HG02840 (cell line): Measurements from ENCODE around the gene KRTAP10-8.
"Not testable (repeated sequence)": the region's sequence is repeated elsewhere in the genome, so short reads cannot be mapped to it uniquely, and the experiment has no call there.

Experiments
- ATAC-seq: cut with Tn5 transposase; IDR thresholded peaks from one replicate; pipeline ENCODE4 v1.9.1; 2021; ENCODE audit warnings: mild to moderate bottlenecking, moderate library complexity, moderate number of reproducible peaks; ENCODE audit not compliant: unreplicated experiment, low FRiP score

The KRTAP10-8 gene, protein sequence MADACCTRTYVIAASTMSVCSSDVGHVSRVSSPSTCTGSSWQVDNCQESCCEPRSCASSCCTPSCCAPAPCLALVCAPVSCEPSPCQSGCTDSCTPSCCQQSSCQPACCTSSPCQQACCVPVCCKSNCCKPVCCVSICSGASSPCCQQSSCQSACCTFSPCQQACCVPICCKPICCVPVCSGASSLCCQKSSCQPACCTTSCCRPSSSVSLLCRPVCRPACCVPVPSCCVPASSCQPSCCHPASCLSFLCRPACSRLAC

DNA sequence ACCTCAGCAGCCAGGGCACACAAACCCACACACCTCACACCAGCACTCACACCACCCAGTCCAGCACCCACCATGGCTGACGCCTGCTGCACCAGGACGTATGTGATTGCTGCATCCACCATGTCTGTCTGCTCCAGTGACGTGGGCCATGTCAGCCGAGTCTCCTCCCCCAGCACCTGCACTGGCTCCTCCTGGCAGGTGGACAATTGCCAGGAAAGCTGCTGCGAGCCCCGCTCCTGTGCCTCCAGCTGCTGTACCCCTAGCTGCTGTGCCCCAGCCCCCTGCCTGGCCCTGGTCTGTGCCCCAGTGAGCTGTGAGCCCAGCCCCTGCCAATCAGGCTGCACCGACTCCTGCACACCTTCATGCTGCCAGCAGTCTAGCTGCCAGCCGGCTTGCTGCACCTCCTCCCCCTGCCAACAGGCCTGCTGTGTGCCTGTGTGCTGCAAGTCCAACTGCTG is at the start of gene KRTAP10-8:
Gene KRTAP10-8, plus strand, starts transcription at position 51 of the 458 bp plus-strand sequence. Its CDS starts 22 bp downstream, at position 73.
- no peak for ATAC-seq

DNA sequence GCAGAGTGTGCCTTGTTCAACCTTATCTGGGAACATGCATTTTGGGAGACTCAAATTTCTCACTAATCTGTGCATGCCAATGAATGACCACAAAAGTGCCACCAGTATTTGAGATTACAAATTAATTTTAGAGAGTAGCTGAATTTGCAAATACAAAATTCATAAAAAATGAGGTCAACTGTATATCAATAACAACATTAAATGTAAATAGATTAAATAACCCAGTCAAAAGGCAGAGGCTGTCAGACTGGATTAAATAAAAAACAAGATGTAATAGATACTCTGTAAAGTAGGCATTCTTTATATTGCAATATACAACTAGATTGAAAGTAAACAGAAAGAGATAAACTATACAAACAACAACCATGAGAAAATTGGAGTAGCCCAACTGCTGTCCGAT is 47.8 kb upstream of the KRTAP10-8 start:
- ATAC-seq: no peak

DNA sequence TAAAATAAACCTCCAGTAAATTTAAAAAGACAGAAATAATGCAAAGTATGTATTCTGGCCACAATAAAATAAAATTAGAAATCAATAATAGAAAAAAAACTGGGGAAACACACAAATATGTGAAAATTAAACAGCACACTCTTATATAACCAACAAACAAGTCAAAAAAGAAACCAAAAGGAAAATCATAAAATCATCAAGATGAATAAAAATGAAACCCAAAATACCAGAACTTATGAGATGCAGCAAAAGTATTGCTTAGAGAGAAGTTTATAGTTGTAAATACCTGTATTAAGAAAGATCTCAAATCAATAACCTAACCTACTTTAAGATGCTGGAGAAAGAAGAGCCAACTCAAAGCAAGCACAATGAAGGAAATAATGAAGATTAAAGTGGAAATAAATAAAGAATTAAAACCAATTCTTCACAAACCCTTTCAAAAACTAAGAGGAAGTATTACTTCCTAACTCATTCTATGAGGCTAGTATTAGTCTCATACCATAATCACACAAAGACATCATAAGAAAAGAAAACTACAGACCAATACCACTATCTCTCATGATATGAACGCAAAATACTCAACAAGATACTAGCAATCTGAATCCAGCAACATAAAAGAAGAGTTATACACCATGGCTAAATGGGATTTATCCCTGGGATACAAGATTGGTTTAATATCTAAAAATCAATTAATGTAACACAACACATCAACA is 46.8 kb upstream of the KRTAP10-8 start:
- no peak for ATAC-seq

DNA sequence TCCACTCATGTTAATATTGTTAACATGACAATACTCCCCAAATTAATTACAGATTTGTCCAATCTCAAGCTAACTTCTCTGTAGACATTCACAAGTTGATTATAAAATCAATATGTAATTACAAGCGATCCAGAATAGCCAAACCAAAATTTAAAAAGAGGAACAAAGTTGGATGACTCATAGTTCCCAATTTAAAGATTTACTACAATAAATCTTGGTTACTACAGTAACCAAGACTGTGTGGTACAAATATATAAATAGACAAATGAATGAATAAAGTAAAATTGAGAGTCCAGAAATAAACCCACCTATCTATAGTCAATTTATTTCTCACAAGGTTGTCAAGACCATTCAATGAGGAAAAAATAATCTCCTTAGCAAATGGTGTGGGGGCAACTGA is 45.5 kb upstream of the KRTAP10-8 start:
- no peak for ATAC-seq

DNA sequence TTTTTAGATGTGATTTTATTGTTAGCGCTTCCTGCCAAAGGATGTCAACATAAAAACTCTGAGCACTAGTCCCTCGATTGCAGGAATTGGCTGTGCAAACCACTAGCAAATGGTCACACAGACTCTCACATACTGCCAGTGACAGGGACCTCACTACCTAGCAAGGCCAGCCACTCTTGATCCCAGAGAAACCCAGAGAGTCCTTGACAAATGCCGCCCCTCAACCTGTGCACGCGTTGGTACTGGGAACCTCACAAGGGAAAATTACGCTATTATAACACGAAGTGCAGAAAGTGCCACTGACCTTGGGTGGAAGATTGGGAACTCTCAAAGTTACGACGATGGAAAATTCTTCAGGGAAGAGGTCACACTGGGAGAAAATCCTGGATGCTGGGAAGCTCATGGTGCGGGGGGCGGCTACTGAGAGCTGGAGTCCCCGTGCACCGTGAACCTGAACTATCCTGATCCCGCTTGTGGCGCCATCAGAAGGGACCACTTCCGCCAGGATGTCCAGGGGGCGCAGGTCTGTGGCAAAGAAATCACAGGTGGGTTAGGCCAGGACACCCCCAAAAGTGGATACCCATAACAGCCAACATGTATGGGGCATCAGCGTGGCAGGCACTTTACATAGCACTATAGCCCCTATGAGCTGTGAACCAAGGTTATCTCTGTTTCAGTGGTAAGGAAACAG is 44.3 kb upstream of the KRTAP10-8 start:
- ATAC-seq: no peak

DNA sequence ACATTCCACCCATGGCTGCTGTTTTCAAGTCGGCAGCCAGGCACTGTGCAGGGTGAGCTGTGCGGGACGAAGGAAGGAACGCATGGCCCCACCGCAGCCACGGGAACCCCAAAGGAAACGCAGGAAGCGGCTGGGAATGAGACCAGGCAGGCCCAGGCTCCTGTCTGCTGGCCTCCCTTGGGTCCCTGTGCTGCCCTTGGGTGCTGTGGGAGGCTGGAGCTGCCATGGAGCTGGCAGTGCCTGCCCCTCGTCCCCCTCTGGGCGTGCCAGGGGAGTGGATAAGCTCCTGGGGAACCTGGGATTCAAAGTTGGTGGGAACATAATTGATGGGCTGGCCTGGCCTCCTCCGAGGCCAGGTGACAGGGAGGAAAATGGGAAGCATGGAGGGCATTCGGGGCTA is 43.6 kb upstream of the KRTAP10-8 start:
- ATAC-seq: no peak

DNA sequence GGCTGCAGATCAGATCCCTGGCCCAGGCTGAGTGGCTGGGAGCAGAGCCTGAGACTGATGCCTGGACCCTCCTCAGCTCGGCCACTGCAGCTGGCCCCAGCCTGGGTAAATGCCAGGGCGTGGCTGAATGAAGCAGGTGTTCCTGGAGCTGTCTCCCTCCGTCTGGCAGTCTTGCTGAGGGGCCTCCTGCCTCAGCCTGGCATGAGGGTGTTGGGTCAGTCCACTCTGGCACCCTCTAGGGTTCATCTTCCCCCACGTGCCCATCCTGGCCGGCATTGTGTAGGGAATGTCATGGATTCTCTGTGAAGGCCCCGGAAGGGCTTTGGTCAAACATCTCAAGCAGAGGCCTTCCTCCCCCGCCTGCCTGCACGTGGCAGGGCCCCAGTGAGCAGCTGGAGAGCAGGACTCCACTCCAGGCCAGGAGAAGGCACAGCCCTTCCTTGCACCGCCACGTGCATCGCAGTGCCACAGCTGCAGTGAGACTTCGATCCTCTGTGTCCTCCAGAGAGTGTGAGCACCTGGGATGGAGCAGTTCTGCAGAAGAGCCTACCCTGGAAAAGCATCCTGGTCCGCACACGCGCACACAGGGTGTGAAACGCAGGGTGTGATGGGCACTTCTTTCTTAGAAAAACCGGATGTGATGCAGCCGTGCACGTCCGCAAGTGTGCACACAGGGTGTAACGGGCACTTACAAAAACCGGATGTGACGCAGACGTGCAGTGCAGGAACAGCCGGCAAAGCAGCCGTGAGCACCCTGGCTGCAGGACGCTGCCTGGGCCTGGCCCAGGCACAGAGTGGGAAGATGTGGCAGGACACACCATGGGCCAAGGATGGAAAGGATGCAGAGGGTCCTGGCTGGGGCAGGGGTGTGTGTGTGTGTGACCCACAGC is 43.0 kb upstream of the KRTAP10-8 start:
- no peak for ATAC-seq

DNA sequence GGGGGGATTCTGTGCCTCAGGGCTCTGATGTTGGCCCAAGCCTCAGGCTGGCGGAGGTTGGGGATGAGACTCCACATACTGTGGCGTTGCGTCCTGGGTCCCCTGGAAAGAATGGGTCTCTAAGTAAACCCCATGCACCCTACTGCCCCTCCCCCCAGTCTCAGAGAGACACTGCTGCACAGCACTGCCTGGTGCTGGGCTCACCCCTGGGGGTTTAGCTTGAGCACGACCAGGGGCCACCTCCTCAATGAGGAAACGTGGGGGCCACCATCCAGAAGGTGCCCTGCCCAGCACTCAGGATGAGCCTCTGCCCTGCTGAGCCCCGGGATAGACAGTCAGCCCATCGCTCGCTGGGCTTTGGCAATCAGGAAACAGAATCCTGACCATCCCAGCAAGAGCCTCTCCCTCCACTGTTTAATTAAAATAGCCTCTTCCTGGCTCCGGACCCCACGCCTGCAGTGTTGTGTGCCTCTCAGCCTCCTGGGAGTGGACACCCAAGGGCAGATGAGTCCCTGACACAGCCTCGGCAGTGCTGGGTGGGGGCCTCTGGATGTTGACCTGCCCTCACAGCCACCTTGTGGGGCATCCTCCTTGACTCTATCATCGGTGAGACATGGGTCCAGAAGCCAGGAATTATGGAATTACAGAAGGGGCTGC is 41.9 kb upstream of the KRTAP10-8 start:
- no peak for ATAC-seq

DNA sequence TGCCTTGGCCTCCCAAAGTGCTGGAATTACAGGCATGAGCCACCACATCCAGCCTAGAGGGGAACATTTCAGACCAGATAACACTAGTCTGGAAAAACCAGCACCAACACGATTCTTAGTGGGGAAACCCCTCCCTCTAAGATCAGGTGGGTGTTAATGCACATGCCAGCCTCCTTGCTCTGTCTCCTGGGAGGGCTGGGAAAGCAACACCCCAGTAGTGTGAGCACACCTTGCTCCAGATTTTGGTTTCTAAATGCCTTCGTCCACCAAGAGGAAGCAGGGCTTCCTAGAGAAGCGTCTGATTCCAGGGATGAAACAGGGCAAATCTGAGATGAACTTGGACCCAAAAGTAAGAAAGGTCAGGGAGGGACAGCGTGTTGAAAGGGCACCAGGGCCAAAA is 40.6 kb upstream of the KRTAP10-8 start:
- ATAC-seq: no peak

DNA sequence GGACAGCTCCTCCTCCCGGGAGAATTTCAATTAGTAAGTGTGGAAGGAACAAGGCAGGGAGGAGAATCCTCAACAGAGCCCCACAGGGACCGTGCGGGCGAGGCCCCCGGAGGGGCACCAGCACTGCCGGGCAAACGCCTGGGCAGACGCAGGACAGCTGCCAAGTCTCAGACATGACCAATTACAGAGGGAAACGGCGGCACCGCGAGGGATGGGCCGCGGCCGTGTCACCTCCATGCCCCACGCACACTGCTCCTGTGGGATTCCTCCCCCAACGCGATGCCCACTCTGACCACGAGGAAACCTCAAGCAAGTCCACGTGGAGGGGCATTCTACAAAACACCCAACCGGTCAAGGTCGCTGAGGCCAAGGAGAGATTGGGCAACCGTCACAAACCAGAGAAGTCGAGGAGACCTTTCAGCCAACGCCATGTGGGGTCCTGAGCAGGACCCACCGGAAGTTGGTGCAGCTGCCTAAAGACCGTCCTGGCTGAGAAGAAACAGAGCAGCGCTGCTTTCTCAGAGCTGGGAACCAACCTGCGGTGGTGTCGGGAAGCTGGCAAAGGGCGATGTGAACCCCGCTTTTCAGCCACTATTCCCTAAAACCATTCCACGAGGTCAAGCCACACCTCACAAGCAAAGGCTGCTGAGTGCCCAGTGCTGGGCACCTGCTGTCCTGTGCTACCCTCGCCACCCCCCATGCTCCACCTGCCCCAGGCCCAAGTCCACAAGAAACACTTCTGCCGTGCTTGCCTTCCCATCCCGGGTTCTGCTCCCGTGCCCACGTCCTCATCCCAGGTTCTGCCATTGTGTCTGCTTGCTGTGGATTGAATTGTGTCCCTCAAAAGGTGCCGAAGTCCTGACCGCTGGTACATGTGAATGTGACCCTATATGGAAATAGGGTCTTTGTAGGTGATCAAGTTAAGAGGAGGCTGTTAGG is 39.8 kb upstream of the KRTAP10-8 start:
- no peak for ATAC-seq

DNA sequence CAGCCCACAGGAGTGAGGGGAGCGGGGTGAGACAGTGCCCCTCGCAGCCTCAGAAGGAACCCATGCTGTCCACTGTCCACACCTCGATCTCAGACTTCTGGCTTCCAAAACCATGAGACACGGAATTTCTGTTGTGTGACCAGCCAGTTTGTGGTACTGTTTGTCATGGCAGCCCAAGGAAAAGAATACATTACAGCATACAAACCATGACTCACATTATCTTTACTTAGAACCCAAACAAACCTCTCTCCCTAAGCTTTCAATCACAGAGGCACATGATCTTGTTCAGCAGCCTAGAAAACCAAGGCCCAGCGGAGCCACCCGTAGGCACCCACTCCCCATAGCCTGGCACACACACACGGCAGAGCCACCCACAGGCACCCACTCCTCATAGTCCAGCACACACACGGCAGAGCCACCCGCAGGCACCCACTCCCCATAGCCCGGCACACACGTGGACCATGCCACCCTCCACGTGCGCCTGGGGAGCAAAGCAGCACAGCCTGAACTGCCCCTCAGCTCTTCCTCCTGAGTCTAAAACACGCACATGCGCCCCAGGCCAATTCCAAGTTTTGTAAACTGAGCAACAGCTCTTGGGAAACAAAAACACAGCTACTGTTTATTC is 38.8 kb upstream of the KRTAP10-8 start:
- no peak for ATAC-seq

DNA sequence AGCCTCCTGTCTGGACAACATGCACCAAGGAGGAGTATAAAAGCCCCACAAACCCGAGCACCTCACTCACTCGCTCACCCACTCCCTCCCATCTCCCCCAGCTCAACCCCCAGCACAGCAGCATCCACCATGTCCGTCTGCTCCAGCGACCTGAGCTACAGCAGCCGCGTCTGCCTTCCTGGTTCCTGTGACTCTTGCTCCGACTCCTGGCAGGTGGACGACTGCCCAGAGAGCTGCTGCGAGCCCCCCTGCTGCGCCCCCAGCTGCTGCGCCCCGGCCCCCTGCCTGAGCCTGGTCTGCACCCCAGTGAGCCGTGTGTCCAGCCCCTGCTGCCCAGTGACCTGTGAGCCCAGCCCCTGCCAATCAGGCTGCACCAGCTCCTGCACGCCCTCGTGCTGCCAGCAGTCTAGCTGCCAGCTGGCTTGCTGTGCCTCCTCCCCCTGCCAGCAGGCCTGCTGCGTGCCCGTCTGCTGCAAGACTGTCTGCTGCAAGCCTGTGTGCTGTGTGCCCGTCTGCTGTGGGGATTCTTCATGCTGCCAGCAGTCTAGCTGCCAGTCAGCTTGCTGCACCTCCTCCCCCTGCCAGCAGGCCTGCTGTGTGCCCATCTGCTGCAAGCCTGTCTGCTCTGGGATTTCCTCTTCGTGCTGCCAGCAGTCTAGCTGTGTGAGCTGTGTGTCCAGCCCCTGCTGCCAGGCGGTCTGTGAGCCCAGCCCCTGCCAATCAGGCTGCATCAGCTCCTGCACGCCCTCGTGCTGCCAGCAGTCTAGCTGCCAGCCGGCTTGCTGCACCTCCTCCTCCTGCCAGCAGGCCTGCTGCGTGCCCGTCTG is 38.0 kb upstream of the KRTAP10-8 start, which contains the start of gene KRTAP10-4:
Gene KRTAP10-4, plus strand, starts transcription at position 100 of the 827 bp plus-strand sequence. Its CDS starts 30 bp downstream, at position 130.
- ATAC-seq: not testable (repeated sequence)

DNA sequence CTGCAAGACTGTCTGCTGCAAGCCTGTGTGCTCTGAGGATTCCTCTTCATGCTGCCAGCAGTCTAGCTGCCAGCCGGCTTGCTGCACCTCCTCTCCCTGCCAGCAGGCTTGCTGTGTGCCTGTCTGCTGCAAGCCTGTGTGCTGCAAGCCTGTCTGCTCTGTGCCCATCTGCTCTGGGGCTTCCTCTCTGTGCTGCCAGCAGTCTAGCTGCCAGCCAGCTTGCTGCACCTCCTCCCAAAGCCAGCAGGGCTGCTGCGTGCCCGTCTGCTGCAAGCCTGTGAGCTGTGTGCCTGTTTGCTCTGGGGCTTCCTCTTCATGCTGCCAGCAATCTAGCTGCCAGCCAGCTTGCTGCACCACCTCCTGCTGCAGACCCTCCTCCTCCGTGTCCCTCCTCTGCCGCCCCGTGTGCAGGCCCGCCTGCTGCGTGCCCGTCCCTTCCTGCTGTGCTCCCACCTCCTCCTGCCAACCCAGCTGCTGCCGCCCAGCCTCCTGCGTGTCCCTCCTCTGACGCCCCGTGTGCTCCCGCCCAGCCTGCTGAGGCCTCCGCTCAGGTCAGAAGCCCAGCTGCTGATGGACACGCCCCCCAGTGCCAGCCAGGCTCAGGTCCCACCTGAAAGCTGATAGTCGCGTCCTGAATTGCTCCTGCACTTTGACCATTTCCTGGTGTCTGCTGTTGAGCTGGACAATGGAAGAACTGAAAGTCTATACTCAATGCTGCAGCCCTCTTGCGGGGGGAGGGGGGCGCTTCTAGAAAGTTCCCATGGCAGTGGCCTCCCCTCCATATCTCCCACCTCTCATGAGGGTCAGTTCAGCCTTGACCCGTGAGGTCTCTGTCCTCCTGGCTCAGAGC is 37.2 kb upstream of the KRTAP10-8 start:
- no peak for ATAC-seq

DNA sequence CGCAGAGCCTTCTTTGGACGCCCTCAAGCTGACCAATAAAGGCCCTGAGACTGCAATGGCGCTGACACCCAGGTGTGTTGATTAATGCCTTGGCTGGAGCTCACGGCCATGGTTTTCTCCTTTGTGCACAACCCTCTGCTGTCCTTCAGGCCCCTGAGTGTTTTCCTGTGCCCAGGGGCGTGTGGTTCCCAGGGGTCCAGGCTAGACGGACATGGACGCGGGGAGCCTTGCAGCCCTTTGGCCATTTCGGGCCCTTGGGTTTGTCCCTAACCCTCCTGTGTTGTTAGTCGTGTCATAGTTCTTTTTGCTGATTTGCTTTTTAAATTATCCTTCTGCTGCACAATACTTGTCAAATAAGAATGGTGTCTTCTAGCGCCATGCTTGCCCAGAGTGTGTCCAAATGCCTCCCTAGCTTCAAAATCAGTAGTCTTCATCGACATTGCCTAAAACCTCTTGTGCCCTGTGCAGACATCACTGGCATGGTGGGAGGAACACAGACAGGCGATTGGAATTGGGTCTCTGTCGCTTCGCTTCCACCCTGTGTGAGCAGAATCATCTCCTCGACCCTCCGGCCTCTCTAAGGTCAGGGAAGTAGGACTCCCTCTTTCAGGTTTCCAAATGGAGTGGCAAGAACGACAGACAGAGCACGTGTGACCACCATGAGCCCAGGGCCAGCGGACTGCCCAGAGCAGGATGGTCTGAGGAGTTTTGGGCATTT is 36.4 kb upstream of the KRTAP10-8 start:
- no peak for ATAC-seq

DNA sequence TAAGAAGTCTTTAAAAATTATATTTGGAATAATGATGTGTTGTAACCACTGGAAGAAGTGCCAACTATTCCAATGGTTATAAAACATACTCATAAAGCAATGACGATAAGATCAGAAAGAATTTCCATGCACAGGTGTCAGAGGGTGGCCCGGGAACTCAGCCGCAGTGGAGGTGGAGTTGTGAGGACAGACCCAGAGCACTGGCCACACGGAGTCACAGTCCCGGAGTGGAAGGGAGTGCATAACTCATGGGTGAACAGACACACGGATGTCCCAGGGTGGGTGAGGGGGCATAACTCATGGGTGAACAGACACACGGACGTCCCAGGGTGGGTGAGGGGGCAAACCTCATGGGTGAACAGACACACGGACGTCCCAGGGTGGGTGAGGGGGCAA is 35.9 kb upstream of the KRTAP10-8 start:
- no peak for ATAC-seq
